Activated T-helper 17 cell treated with anti-CD3 and anti-CD28 coated beads, Interleukin-2, amount 50 U/mL, for 72 hours (primary cell): ENCODE results near the gene CNN3. TPM values are rescaled to one million over a fixed set of nuclear protein-coding genes. Genes with fewer than 3 reads are reported as not detected.

ENCODE experiments used
- ATAC-seq: fragments of 150-1000 bp; cut with Tn5 transposase; replicated peaks from 2 replicates; pipeline ENCODE4 v1.10.0; 2021; ENCODE audit warnings: mild to moderate bottlenecking, moderate library complexity
- H3K27ac Mint-ChIP-seq: one replicate; pipeline ENCODE4 v1.8.0; 2022; ENCODE audit warnings: mixed read lengths
- H3K27me3 Mint-ChIP-seq: one replicate; pipeline ENCODE4 v1.8.0; 2022; ENCODE audit warnings: mixed read lengths
- H3K36me3 Mint-ChIP-seq: one replicate; pipeline ENCODE4 v1.8.0; 2022; ENCODE audit warnings: low read depth, mild to moderate bottlenecking, mixed read lengths
- H3K4me1 Mint-ChIP-seq: one replicate; pipeline ENCODE4 v1.8.0; 2022; ENCODE audit warnings: mixed read lengths
- H3K4me3 Mint-ChIP-seq: one replicate; pipeline ENCODE4 v1.8.0; 2022; ENCODE audit warnings: mild to moderate bottlenecking, mixed read lengths
- H3K9me3 Mint-ChIP-seq: one replicate; pipeline ENCODE4 v1.8.0; 2022; ENCODE audit warnings: mixed read lengths
- total RNA-seq, 2 donors: library from RNA; stranded (reverse); gene quantifications; one replicate each; pipeline ENCODE4 v1.2.3, GENCODE V29; 2022

The CNN3 gene
- total RNA-seq, 2 donors from 2014 or later: 0.24 to 0.93 TPM

GRCh38 chr1:94936861-94937620 is 10.1 kb upstream of the CNN3 start:
- Mint-ChIP-seq H3K4me1 (no peaks in the 10 kb centered on the region), H3K36me3 (no peaks in the 10 kb centered on the region), H3K4me3 (no peak overlapping the region), H3K9me3 (no peaks in the 10 kb centered on the region), H3K27ac (no peak overlapping the region), H3K27me3 (peaks cover 5% of the 10 kb centered on the region)
- no peak for ATAC-seq

DNA sequence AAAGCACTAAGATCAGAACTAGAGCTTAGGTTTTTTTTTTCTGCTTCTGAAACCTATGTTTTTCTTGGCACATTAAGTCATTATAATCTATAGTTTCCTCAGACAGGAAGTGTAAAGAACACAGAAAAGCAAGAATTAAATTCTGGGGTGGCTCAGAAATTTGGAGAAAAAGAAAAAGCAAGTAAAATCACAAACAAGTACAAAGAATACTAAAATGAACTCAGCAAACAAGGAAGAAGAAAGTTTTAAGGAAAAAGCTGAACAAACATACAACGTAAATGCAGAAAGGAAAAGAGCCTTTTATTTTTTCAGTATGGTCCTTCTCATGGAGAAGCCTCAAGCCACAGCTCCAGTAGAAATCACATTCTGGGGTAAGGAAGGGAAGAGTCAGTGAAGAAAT is 8.6 kb upstream of the CNN3 start:
- H3K9me3 Mint-ChIP-seq: no peaks in the 10 kb centered on the region
- no peak for ATAC-seq
- H3K27ac Mint-ChIP-seq: no peak overlapping the region
- no peaks in the 10 kb centered on the region for H3K4me1 Mint-ChIP-seq
- peaks cover 5% of the 10 kb centered on the region for H3K27me3 Mint-ChIP-seq
- no peaks in the 10 kb centered on the region for H3K36me3 Mint-ChIP-seq
- H3K4me3 Mint-ChIP-seq: no peak overlapping the region

- H3K4me1 Mint-ChIP-seq: no peaks in the 10 kb centered on the region
- H3K36me3 Mint-ChIP-seq: no peaks in the 10 kb centered on the region
- no peak overlapping the region for H3K4me3 Mint-ChIP-seq
- ATAC-seq: no peak
- no peaks in the 10 kb centered on the region for H3K9me3 Mint-ChIP-seq
- peaks cover 5% of the 10 kb centered on the region for H3K27me3 Mint-ChIP-seq
- H3K27ac Mint-ChIP-seq: no peak overlapping the region
These were observed 8.1 kb upstream of the CNN3 start for GRCh38 chr1:94935034-94935433.

DNA sequence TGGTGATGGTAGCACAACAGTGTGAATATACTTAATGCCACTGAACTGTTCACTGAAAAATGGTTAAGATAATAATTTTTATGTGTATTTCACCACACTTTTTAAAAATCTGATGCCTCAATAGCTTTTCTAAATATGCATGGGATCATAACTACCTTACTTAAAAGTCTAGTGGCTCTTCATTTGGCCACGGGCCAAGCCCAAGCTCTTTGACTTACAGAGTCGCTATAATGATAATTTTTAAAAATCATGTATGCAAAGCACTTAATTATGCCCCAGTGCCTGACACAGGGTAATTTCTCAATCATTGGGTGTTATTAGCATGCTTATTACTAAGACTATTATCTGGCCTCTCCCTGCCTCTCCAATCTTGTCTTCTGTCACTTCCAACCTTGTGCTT is 7.6 kb upstream of the CNN3 start:
- Mint-ChIP-seq H3K36me3 (no peaks in the 10 kb centered on the region), H3K9me3 (no peaks in the 10 kb centered on the region), H3K4me3 (no peak overlapping the region), H3K27ac (no peak overlapping the region), H3K4me1 (no peaks in the 10 kb centered on the region), H3K27me3 (peaks cover 5% of the 10 kb centered on the region)
- ATAC-seq: no peak

- Mint-ChIP-seq H3K9me3 (no peaks in the 10 kb centered on the region), H3K27ac (no peak overlapping the region), H3K4me1 (peaks cover 5% of the 10 kb centered on the region), H3K27me3 (peaks cover 8% of the 10 kb centered on the region), H3K36me3 (peaks cover 5% of the 10 kb centered on the region), H3K4me3 (no peak overlapping the region)
- ATAC-seq: no peak
These were observed 4.4 kb upstream of the CNN3 start for GRCh38 chr1:94931254-94931841.

GRCh38 chr1:94929351-94930217 is 2.7 kb upstream of the CNN3 start:
- Mint-ChIP-seq H3K9me3 (no peaks in the 10 kb centered on the region), H3K4me3 (no peak overlapping the region), H3K36me3 (peaks cover 5% of the 10 kb centered on the region), H3K27ac (no peak overlapping the region), H3K4me1 (peaks cover 5% of the 10 kb centered on the region), H3K27me3 (peaks cover 22% of the 10 kb centered on the region)
- ATAC-seq: no peak

DNA sequence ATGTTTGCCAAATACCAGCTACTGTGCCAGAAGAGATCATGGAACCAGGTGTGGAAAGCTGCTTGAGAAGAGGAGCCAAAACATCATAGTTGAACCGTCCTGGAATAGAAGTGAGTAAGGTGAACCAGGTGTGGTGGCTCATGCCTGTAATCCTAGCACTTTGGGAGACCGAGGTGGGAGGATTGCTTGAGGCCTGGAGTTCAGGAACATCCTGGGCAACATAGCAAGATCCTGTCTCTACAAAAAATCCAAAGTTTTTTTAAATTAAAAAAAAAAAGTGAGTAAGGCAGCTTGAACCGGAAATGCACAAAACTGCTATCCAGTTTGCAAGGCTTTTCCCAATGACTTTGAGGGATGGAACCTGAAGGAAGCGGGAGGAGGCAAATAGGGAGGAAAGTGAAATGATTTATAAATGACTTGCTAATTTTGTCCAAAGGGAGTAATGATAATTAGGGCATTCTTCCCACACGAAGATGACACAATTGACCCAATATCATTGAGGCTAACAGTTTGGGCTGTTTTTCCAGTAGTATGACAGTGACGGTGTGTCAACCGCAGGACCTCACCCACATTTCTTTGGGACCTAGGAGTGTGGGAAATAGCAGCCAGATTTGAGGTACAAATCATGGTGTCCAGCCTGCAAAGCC is 1.5 kb upstream of the CNN3 start:
- Mint-ChIP-seq H3K27me3 (peaks cover 29% of the 10 kb centered on the region), H3K36me3 (peaks cover 5% of the 10 kb centered on the region), H3K4me1 (peaks cover 5% of the 10 kb centered on the region), H3K4me3 (peak overlapping the region; percentile 78), H3K27ac (no peak overlapping the region), H3K9me3 (no peaks in the 10 kb centered on the region)
- ATAC-seq: no peak

DNA sequence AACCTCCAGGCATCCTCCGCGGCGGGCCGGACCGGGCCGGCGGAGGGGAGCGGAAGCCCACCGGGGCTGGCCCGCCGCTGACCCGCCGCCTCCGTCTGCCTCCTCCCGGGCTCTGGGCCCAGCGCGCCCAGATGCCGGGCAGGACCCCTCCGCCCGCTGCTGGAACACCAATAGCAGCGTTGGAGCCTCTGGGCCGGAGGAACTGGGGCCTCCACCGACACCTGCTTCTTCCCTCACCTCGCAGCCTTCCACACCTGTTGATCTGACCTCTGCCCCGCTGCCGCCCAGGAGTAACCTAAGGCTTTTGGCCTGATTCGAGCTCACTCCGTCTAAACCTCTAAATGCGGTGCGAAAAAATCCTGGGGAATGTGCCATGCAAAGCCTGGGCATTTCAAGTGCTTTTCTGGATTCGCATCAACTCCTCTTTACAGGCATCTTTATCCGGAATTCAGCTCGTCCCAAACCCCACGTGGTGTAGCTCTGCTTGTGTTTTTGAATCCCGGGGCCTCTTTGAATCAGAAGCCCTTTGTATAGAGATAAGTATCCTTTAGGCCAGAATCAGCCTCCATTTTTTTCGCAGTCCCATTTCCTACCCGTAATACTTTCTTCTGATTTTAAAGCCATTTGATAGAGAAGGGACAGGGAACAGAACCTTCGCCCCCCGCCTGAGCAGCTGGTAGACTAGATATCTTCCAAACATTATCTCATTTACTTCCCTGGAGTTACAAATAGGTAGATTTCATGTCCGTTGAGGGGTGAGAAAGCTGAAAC is 680 bp upstream of the CNN3 start:
- H3K36me3 Mint-ChIP-seq: peaks cover 5% of the 10 kb centered on the region
- ATAC-seq: no peak
- no peak overlapping the region for H3K27ac Mint-ChIP-seq
- peak overlapping the region; percentile 78 for H3K4me3 Mint-ChIP-seq
- peaks cover 5% of the 10 kb centered on the region for H3K4me1 Mint-ChIP-seq
- peaks cover 35% of the 10 kb centered on the region for H3K27me3 Mint-ChIP-seq
- H3K9me3 Mint-ChIP-seq: no peaks in the 10 kb centered on the region

DNA sequence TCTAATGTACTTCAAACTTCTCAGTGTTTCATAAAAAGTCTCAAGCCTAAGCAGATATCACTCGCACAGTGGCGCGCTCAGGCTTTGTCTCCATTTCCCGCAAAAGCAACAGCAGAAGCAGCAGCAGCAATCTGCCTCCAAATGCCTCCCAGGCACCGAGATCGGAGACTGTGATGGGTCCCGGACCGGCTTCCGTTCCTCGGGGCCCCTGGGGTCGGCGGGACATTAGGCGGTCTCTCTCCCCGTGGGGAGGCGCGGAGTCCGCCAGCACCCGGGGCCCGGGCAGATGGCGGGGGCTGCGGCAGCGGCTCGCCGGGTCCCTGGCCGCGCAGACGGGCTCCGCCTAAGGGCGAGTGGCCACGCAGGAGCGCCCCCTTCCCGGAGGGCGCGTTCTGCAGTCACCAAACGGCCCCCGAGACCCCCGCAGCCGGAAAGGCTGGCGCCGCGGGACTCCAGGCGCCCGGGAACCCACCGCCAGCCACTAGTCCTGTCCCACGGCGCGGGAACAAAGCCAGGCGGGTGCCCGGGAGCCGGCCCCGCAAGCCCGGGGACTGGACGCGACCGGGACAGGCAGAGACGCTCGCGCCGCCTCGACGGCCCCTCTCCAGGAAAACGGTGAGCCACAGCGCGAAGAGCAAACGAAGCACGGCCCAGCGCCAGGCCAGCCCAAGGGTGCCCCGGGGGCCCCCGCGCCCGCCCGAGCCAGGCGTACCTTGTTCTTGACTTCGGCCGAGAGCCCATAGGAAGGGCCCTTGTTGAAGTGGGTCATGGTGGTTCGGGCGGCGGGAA is 590 bp downstream of the CNN3 start:
- Mint-ChIP-seq H3K27ac (no peak overlapping the region), H3K27me3 (peaks cover 39% of the 10 kb centered on the region), H3K9me3 (no peaks in the 10 kb centered on the region), H3K4me1 (peaks cover 5% of the 10 kb centered on the region), H3K36me3 (peaks cover 5% of the 10 kb centered on the region), H3K4me3 (peak overlapping the region; percentile 77)
- peak; percentile 43 for ATAC-seq

- Mint-ChIP-seq H3K9me3 (no peaks in the 10 kb centered on the region), H3K27ac (no peak overlapping the region), H3K4me1 (peaks cover 5% of the 10 kb centered on the region), H3K36me3 (peaks cover 5% of the 10 kb centered on the region), H3K27me3 (peaks cover 39% of the 10 kb centered on the region), H3K4me3 (peak overlapping the region; percentile 77)
- no peak for ATAC-seq
These were observed 1.3 kb downstream of the CNN3 start for GRCh38 chr1:94925561-94926125.

DNA sequence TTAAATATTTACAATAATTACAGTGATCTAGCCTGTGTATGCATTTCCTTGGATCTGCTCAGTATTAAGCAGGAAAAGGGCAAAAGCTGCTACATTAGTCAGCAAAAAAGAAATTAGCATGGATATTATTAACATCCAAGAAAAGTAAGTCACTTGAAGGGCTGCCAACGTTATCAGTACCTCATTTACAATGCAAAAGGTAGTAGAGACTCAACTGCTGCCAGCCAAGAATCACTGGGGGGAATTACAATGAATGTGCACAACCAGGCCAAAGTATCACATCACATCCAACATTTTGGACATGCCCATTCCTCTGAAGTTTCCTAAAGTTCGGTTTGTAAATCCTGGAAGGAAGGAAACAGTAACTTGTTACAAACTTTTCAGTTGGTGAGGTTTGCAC is 1.9 kb downstream of the CNN3 start:
- H3K27ac Mint-ChIP-seq: no peak overlapping the region
- ATAC-seq: no peak
- peaks cover 39% of the 10 kb centered on the region for H3K27me3 Mint-ChIP-seq
- peak overlapping the region; percentile 77 for H3K4me3 Mint-ChIP-seq
- H3K36me3 Mint-ChIP-seq: peaks cover 5% of the 10 kb centered on the region
- peaks cover 5% of the 10 kb centered on the region for H3K4me1 Mint-ChIP-seq
- no peaks in the 10 kb centered on the region for H3K9me3 Mint-ChIP-seq

DNA sequence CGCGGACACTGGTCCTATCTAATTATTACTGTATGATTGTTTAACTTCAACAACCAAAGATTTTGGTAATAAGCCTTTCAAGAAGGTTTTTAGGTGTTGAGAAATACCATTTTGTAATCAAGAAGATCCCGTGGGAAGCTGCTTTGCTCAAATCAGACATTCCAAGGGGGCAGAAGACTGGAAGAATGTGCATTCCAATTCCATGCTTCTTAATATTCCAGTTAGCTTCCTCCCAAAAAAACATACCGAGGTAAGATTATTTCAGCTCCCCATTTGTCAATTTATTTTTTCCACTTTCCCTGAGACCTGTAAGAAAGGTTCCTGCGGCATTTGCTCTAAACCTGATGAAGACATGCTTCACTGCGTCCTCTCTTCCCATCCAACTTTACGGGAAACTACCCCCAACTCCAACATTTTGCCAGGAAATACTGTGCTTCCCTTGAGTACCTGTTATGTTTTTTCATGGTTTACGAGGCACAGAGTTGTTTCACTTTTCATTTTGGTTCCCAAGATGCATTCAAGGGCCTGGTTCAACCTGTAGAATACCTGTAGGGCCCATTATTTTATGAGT is 4.1 kb downstream of the CNN3 start:
- H3K9me3 Mint-ChIP-seq: no peaks in the 10 kb centered on the region
- peaks cover 5% of the 10 kb centered on the region for H3K36me3 Mint-ChIP-seq
- H3K27ac Mint-ChIP-seq: no peak overlapping the region
- no peak for ATAC-seq
- H3K27me3 Mint-ChIP-seq: peaks cover 42% of the 10 kb centered on the region
- peaks cover 5% of the 10 kb centered on the region for H3K4me1 Mint-ChIP-seq
- H3K4me3 Mint-ChIP-seq: no peak overlapping the region

- Mint-ChIP-seq H3K4me3 (no peak overlapping the region), H3K4me1 (no peaks in the 10 kb centered on the region), H3K36me3 (no peaks in the 10 kb centered on the region), H3K9me3 (no peaks in the 10 kb centered on the region), H3K27me3 (peaks cover 37% of the 10 kb centered on the region), H3K27ac (no peak overlapping the region)
- ATAC-seq: no peak
These were observed 4.9 kb downstream of the CNN3 start for GRCh38 chr1:94921977-94922376.
